GM19324 (cell line): Measurements from ENCODE around the gene POLG.

ENCODE experiments used
- ATAC-seq: cut with Tn5 transposase; IDR thresholded peaks from one replicate; pipeline ENCODE4 v1.9.1; 2021; ENCODE audit warnings: mild to moderate bottlenecking, moderate library complexity; ENCODE audit not compliant: unreplicated experiment, low FRiP score

POLG gene

GRCh38 chr15:89370120-89370977 is 35.7 kb upstream of the POLG start:
- no peak for ATAC-seq

GRCh38 chr15:89369341-89369947 is 34.8 kb upstream of the POLG start:
- ATAC-seq: no peak

- no peak for ATAC-seq
These were observed 34.1 kb upstream of the POLG start for GRCh38 chr15:89368566-89369223.

- ATAC-seq: no peak
These were observed 33.1 kb upstream of the POLG start for GRCh38 chr15:89367485-89368451.

- no peak for ATAC-seq
These were observed 32.2 kb upstream of the POLG start for GRCh38 chr15:89366656-89367393.

GRCh38 chr15:89365462-89366065 is 30.9 kb upstream of the POLG start:
- no peak for ATAC-seq

- no peak for ATAC-seq
These were observed 30.3 kb upstream of the POLG start for GRCh38 chr15:89364741-89365450.

- ATAC-seq: no peak
These were observed 29.7 kb upstream of the POLG start for GRCh38 chr15:89364341-89364740.

GRCh38 chr15:89363770-89364169 is 29.1 kb upstream of the POLG start:
- ATAC-seq: no peak

- ATAC-seq: no peak
These were observed 28.5 kb upstream of the POLG start for GRCh38 chr15:89363133-89363532.

GRCh38 chr15:89362203-89363101 is 27.8 kb upstream of the POLG start:
- ATAC-seq: no peak

- no peak for ATAC-seq
These were observed 27.0 kb upstream of the POLG start for GRCh38 chr15:89361451-89362202.

- ATAC-seq: no peak
These were observed 25.8 kb upstream of the POLG start for GRCh38 chr15:89360294-89360971.

- ATAC-seq: no peak
These were observed 25.1 kb upstream of the POLG start for GRCh38 chr15:89359471-89360293.

- ATAC-seq: peak; percentile 90
These were observed 24.3 kb upstream of the POLG start for GRCh38 chr15:89358755-89359439.
